ENCODE measurements around the gene MGAT5.

Gene MGAT5

DNA sequence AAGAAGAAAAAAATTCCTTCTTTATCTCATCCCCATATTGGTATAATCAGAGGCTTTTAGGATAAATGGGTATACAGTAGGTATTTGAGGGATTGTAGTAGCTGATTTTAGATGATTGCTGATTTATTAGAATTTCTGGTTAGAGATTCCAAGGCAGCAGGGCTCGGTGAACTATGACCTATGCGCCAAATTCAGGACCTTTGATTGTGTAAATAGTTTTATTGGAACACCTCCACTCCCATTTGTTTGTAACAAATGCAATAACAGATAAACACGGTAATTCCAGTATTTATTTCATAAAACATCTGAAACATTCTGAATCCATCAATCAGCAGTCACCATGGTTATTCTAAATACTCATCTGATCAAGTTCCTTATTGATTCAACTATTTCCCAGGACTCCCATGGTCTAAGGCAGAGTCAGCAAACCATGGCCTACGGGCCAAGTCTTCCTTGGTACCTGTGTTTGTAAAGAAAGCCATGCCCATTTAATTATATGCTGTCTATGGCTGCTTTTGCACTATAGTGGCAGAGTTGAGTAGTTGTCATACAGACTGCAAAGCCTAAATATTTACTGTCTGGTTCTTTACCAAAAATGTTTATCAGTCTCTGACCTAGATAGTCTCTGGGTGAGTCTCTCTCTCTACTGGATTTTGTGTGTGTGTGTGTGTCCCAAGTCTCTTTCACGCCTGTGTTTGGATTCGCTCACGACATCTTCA is 4.3 kb downstream of the MGAT5 start:
- peaks cover 14% of the 10 kb centered on the region for H3K4me1 ChIP-seq (ENCODE audit: control insufficient read depth, low read depth, low read length)
- no peak overlapping the region for H3K27ac ChIP-seq (ENCODE audit: low read length)
- H3K27me3 ChIP-seq (ENCODE audit: control insufficient read depth, insufficient read depth, low read length) = no peaks in the 10 kb centered on the region
- H3K9me3 ChIP-seq (ENCODE audit: control insufficient read depth, low read depth, low read length) = no peaks in the 10 kb centered on the region
- no peak overlapping the region for H3K9ac ChIP-seq (ENCODE audit: low read length)
- peaks cover 3% of the 10 kb centered on the region for H3K36me3 ChIP-seq (ENCODE audit: control insufficient read depth, low read depth, low read length)
- H3K4me3 ChIP-seq (ENCODE audit: low read length) = no peak overlapping the region

DNA sequence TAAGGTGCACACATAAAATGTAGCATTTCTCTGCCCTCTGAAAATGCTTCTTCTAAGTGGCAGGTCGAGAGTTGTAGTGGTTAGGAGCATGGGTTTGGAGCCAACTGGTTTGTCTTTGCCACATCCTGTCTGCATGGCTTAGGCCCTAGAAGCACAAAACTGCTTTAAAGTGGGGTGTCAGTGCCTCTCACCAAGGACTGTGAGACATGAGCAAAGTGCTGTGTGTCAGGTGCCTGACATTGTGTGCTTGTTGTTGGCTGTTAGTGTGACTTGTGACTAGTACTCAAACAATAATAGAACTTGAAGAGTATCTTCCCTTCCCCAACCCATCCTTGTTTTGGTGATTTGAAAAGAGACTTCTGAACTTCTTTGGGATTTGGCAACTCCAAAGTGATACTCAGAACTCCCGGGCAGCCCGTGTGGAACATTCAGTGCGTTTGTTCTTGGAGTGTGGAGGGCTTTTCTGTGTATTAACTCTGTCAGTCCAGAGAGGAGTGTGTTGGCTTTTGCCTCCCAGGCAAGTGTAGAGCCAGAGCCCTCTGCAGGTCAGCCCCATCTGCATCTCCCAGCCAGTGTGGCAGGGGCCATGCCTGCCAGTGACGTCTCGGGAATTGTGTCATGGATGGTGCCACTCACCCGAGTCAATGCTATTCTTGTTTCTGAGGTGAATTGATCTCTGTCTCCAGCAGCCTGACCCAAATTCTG is 5.0 kb downstream of the MGAT5 start:
- H3K27ac ChIP-seq (ENCODE audit: low read length) = no peak overlapping the region
- peaks cover 14% of the 10 kb centered on the region for H3K4me1 ChIP-seq (ENCODE audit: control insufficient read depth, low read depth, low read length)
- no peak overlapping the region for H3K4me3 ChIP-seq (ENCODE audit: low read length)
- H3K9ac ChIP-seq (ENCODE audit: low read length) = no peak overlapping the region
- no peaks in the 10 kb centered on the region for H3K9me3 ChIP-seq (ENCODE audit: control insufficient read depth, low read depth, low read length)
- H3K27me3 ChIP-seq (ENCODE audit: control insufficient read depth, insufficient read depth, low read length) = no peaks in the 10 kb centered on the region
- H3K36me3 ChIP-seq (ENCODE audit: control insufficient read depth, low read depth, low read length) = peaks cover 3% of the 10 kb centered on the region

DNA sequence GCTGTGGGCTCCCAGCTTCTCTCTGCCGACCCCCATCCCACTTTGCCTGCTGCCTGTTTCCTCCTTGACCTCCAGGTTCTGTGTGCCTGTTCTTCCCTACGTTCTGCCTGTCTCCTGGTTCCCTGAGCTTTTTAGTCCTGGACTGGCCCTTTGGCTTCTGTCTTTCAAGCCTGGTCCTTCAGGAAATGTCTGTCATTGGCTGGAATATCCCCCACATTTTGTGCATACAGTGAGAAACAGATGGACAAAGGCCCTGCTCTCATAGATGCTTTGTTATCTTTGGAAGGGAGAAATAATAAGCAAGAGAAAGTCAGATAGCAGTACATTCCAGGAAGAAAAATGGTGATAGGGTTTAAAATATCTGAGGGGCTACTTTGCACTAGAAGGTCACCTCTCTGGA is 5.7 kb downstream of the MGAT5 start:
- Histone ChIP-seq H3K27ac (ENCODE audit: low read length) (no peak overlapping the region), H3K9me3 (ENCODE audit: control insufficient read depth, low read depth, low read length) (no peaks in the 10 kb centered on the region), H3K4me1 (ENCODE audit: control insufficient read depth, low read depth, low read length) (peaks cover 14% of the 10 kb centered on the region), H3K9ac (ENCODE audit: low read length) (no peak overlapping the region), H3K27me3 (ENCODE audit: control insufficient read depth, insufficient read depth, low read length) (no peaks in the 10 kb centered on the region), H3K36me3 (ENCODE audit: control insufficient read depth, low read depth, low read length) (no peaks in the 10 kb centered on the region), H3K4me3 (ENCODE audit: low read length) (no peak overlapping the region)

DNA sequence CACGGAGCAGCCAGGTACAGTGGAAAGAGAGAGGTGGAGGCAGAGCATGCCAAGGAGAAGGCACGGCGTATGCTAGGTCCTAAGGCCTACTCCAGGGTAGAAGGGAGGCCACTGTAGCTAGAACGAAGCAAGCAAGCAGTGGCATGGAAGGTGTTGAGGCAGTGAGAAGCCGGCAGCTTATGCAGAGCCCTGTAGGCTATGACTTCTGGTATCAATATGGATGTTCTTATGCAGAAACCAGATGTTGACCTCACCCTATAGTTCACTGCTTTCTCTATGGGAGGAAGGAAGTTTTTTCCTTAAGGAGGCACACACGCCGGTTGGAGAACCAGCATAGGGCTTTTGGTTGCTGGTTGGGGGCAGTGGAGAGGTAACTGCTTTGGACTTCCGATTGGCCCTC is 6.1 kb downstream of the MGAT5 start:
- peaks cover 14% of the 10 kb centered on the region for H3K4me1 ChIP-seq (ENCODE audit: control insufficient read depth, low read depth, low read length)
- no peaks in the 10 kb centered on the region for H3K36me3 ChIP-seq (ENCODE audit: control insufficient read depth, low read depth, low read length)
- H3K9ac ChIP-seq (ENCODE audit: low read length) = no peak overlapping the region
- H3K27ac ChIP-seq (ENCODE audit: low read length) = no peak overlapping the region
- H3K4me3 ChIP-seq (ENCODE audit: low read length) = no peak overlapping the region
- H3K27me3 ChIP-seq (ENCODE audit: control insufficient read depth, insufficient read depth, low read length) = no peaks in the 10 kb centered on the region
- H3K9me3 ChIP-seq (ENCODE audit: control insufficient read depth, low read depth, low read length) = no peaks in the 10 kb centered on the region

DNA sequence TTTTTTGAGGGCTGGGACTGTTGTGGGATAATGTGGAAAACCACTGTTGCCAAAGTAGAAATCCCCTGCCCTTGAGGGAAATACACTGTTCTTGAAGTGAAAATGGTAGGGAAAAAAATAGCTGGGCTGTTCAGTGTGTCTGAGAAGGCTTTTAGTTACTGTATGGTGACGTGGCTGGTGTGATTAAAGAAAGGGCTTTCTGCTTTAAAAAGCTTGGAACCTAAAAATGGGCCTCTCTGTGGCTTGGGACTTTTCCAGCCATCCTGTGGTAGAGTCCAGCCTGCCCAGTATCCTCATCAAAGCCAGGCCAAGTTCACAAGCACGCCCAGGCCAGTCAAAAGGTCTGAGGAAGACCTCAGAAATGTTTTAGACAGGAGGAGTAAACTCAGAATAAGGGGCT is 6.8 kb downstream of the MGAT5 start:
- H3K4me1 ChIP-seq (ENCODE audit: control insufficient read depth, low read depth, low read length) = peaks cover 14% of the 10 kb centered on the region
- no peak overlapping the region for H3K27ac ChIP-seq (ENCODE audit: low read length)
- no peak overlapping the region for H3K4me3 ChIP-seq (ENCODE audit: low read length)
- H3K36me3 ChIP-seq (ENCODE audit: control insufficient read depth, low read depth, low read length) = no peaks in the 10 kb centered on the region
- no peaks in the 10 kb centered on the region for H3K27me3 ChIP-seq (ENCODE audit: control insufficient read depth, insufficient read depth, low read length)
- no peaks in the 10 kb centered on the region for H3K9me3 ChIP-seq (ENCODE audit: control insufficient read depth, low read depth, low read length)
- no peak overlapping the region for H3K9ac ChIP-seq (ENCODE audit: low read length)

DNA sequence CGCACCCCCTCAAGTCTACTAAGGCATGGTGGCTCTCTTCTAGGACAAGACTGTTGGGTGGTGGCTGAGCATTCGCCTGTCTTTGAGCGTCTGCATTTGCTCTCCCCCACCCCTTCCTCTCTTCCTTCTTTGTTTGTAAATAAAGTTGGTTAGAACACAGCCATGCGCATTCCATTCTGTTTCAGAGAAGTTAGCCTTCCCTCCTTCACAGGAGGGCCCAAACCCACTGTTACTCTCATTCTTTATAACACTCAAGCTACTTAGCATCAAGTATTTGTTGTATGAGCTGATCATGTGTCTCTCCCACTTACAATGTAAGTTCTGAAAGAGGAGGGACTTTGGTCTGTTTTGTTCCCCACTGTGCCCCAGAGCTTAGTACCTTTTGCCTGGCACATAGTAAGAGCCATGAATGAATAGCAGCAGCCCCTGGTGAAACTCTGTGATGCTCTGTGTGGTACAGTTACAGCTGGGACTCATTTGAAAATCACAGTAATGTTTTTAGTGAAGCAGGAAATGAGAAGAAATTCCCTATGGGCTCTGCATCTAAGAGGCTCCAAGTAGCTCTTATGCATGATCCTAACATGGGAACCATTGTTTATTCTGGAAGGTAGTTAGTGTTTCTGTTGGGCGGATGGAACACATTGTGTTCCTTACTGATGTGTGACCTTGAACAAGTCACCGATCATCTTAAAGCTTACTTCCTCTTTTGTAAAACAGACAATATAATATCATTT is 7.7 kb downstream of the MGAT5 start:
- Histone ChIP-seq H3K36me3 (ENCODE audit: control insufficient read depth, low read depth, low read length) (no peaks in the 10 kb centered on the region), H3K27me3 (ENCODE audit: control insufficient read depth, insufficient read depth, low read length) (no peaks in the 10 kb centered on the region), H3K27ac (ENCODE audit: low read length) (no peak overlapping the region), H3K4me1 (ENCODE audit: control insufficient read depth, low read depth, low read length) (peaks cover 14% of the 10 kb centered on the region), H3K9me3 (ENCODE audit: control insufficient read depth, low read depth, low read length) (no peaks in the 10 kb centered on the region), H3K9ac (ENCODE audit: low read length) (no peak overlapping the region), H3K4me3 (ENCODE audit: low read length) (no peak overlapping the region)

DNA sequence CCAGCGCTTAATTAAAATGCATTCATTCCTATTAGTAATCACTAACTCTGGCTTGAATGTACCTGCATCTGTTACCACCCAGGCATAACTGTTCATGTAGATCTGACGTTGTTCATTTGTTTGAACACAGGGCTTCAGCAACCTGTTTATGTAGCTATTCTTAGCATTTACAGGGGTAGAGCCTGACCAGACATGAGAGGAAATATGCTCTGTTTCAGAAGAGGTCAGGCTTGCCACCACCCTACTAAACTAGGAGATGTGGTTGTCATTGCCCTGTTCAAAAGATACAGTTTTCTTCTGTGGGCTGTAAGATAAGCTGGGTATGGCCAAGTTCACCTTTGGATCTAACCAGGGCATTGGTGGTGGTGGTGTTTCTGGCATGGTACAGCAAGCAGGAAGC is 8.8 kb downstream of the MGAT5 start:
- no peaks in the 10 kb centered on the region for H3K27me3 ChIP-seq (ENCODE audit: control insufficient read depth, insufficient read depth, low read length)
- H3K4me3 ChIP-seq (ENCODE audit: low read length) = no peak overlapping the region
- H3K36me3 ChIP-seq (ENCODE audit: control insufficient read depth, low read depth, low read length) = no peaks in the 10 kb centered on the region
- H3K27ac ChIP-seq (ENCODE audit: low read length) = no peak overlapping the region
- no peak overlapping the region for H3K9ac ChIP-seq (ENCODE audit: low read length)
- peaks cover 14% of the 10 kb centered on the region for H3K4me1 ChIP-seq (ENCODE audit: control insufficient read depth, low read depth, low read length)
- H3K9me3 ChIP-seq (ENCODE audit: control insufficient read depth, low read depth, low read length) = no peaks in the 10 kb centered on the region

DNA sequence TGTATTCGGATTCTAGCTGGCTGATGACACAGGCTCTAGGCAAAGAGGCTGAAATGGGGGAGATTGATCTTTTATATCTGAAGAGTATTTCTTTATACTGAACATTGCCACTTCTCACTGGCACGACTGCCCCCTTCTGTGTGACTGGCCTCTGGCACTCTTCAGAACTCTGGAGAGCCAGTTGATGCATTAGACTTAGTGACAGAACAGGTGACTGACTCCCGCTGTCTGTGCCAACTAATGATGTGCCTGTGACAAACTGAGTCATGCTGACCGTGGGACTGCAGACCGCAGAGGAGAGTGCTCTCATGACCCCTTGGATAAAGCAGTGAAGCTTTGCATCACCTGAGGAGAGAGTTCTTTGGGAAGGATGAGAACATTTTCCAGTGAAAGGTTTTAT is 14.4 kb downstream of the MGAT5 start:
- H3K4me3 ChIP-seq (ENCODE audit: low read length) = no peak overlapping the region
- H3K4me1 ChIP-seq (ENCODE audit: control insufficient read depth, low read depth, low read length) = no peaks in the 10 kb centered on the region
- no peaks in the 10 kb centered on the region for H3K27me3 ChIP-seq (ENCODE audit: control insufficient read depth, insufficient read depth, low read length)
- no peak overlapping the region for H3K9ac ChIP-seq (ENCODE audit: low read length)
- H3K36me3 ChIP-seq (ENCODE audit: control insufficient read depth, low read depth, low read length) = peaks cover 7% of the 10 kb centered on the region
- no peak overlapping the region for H3K27ac ChIP-seq (ENCODE audit: low read length)
- H3K9me3 ChIP-seq (ENCODE audit: control insufficient read depth, low read depth, low read length) = no peaks in the 10 kb centered on the region

DNA sequence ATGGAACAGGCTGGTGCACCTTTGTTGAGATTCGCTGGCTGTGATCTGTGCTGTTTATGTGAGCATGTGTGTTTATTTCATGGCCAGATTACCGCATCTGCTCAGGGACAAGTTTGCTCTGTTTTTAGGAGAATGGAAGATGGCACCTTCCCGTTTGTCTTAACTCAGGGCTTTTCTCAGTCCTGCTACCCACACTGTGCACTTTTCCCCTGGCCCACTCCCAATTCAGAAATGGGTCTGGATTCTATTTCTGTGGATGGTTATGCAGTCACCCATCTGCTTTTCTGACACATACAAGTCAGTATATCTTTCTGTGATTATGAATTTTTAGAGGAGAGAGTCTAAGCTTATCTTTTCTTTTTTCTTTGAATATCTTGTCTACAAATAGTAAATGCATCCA is 15.4 kb downstream of the MGAT5 start:
- H3K27me3 ChIP-seq (ENCODE audit: control insufficient read depth, insufficient read depth, low read length) = no peaks in the 10 kb centered on the region
- no peak overlapping the region for H3K4me3 ChIP-seq (ENCODE audit: low read length)
- no peaks in the 10 kb centered on the region for H3K9me3 ChIP-seq (ENCODE audit: control insufficient read depth, low read depth, low read length)
- no peaks in the 10 kb centered on the region for H3K4me1 ChIP-seq (ENCODE audit: control insufficient read depth, low read depth, low read length)
- H3K27ac ChIP-seq (ENCODE audit: low read length) = no peak overlapping the region
- H3K36me3 ChIP-seq (ENCODE audit: control insufficient read depth, low read depth, low read length) = peaks cover 7% of the 10 kb centered on the region
- H3K9ac ChIP-seq (ENCODE audit: low read length) = no peak overlapping the region

DNA sequence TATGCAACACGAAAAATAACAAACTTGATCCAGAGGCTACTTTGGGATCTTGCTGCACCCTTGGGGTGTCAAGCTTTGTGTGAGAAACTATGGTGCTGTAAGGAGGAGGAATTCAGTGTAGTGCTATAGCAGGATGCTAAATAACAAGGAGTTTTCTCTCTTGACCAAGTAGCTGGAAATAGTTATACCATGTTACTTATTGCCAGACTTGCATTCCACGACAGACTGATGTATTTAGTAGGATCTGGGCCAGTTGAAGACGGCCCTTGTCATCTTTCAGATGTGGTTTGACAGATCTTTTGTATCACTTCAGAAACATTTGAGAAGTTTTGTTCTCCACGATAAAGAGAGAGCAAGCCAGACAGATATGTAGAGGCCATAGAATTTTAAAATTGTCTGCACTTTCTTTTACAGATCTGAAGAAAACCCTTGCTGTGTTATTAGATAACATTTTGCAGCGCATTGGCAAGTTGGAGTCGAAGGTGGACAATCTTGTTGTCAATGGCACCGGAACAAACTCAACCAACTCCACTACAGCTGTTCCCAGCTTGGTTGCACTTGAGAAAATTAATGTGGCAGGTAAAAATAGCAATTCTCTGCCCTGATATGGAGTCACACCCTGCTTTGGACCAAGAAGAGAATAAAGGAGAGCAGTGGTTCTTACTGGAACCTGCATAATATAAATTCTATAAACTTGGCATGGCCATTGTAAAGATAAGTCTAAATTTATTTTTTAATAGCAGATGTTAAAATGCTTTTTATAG is 16.3 kb downstream of the MGAT5 start:
- Histone ChIP-seq H3K9me3 (ENCODE audit: control insufficient read depth, low read depth, low read length) (no peaks in the 10 kb centered on the region), H3K4me1 (ENCODE audit: control insufficient read depth, low read depth, low read length) (peaks cover 6% of the 10 kb centered on the region), H3K4me3 (ENCODE audit: low read length) (no peak overlapping the region), H3K9ac (ENCODE audit: low read length) (no peak overlapping the region), H3K27ac (ENCODE audit: low read length) (no peak overlapping the region), H3K27me3 (ENCODE audit: control insufficient read depth, insufficient read depth, low read length) (no peaks in the 10 kb centered on the region), H3K36me3 (ENCODE audit: control insufficient read depth, low read depth, low read length) (peaks cover 7% of the 10 kb centered on the region)

DNA sequence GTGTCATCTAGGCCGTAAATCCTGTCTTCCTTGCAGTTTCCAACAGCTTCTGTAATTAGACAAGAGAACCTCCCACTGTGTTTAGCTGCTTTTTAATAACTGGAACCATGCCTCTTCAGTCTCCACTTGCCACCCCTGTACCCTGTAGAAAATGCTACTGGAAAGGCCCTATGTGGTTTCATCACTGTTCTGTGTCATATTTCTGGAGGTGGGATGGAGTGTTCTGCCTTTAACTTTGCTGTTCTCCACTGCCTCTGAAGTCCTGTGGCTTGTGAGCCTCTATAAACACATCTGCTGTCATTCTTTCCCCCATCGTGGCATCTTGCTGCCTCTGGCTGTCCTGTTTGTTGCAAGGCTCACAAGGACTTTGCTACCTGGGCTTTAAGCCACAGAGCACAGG is 17.9 kb downstream of the MGAT5 start:
- H3K9ac ChIP-seq (ENCODE audit: low read length) = no peak overlapping the region
- no peaks in the 10 kb centered on the region for H3K27me3 ChIP-seq (ENCODE audit: control insufficient read depth, insufficient read depth, low read length)
- no peak overlapping the region for H3K27ac ChIP-seq (ENCODE audit: low read length)
- peaks cover 7% of the 10 kb centered on the region for H3K36me3 ChIP-seq (ENCODE audit: control insufficient read depth, low read depth, low read length)
- no peaks in the 10 kb centered on the region for H3K9me3 ChIP-seq (ENCODE audit: control insufficient read depth, low read depth, low read length)
- H3K4me1 ChIP-seq (ENCODE audit: control insufficient read depth, low read depth, low read length) = peaks cover 6% of the 10 kb centered on the region
- H3K4me3 ChIP-seq (ENCODE audit: low read length) = no peak overlapping the region
